GM20431 (cell line): ENCODE results near the gene ZNF112.
"Not testable (repeated sequence)": the region's sequence is repeated elsewhere in the genome, so short reads cannot be mapped to it uniquely, and the experiment has no call there.

Experiments
- in situ Hi-C: fragments of 300-500 bp; cut with MseI, MboI; formaldehyde crosslinking; loops from one replicate; pipeline ENCODE4 v1.15.0; 2020; ENCODE audit warnings: low sequenced_read_pairs; ENCODE audit not compliant: unreplicated experiment

Gene ZNF112

GRCh38 chr19:44356383-44357111 is at the start of gene ZNF112:
TSS of gene ZNF112 (minus strand) at chr19:44356680. CDS start at chr19:44340539, 16,141 bp downstream.
- in situ Hi-C loops = no loop called here

- in situ Hi-C loops = no loop called here
These were observed 44.9 kb upstream of the ZNF112 start, which contains the start of gene ZNF285 for GRCh38 chr19:44401139-44402115. TSS of gene ZNF285 (minus strand) at chr19:44401608. CDS start at chr19:44397213, 4,395 bp downstream.

- in situ Hi-C loops = not testable (repeated sequence)
These were observed 32.8 kb upstream of the ZNF112 start for GRCh38 chr19:44389268-44389667.

DNA sequence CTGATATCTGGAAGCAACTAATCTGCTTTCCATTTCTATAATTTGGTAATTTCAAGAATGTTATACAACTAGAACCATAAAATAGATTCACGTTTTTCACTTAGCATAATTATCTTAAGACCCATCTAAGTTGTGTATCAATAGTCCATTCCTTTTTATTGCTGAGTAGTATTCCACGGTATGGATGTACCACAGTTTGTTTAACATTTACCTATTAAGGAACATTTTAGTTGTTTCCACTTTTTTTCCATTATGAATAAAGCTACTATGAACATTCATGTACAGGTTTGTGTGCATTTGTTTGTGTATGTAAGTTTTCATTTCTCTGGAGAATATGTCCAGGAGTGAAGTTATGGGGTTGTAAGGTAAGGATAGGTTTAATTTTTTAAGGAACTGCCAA is 18.3 kb upstream of the ZNF112 start:
- in situ Hi-C loops = no loop called here

GRCh38 chr19:44371815-44372480 is 15.5 kb upstream of the ZNF112 start:
- in situ Hi-C loops = no loop called here

GRCh38 chr19:44367024-44367423 is 10.5 kb upstream of the ZNF112 start:
- in situ Hi-C loops = no loop called here

GRCh38 chr19:44346556-44346955 is 9.9 kb downstream of the ZNF112 start:
- in situ Hi-C loops = no loop called here

- in situ Hi-C loops = no loop called here
These were observed 10.5 kb downstream of the ZNF112 start for GRCh38 chr19:44345959-44346358.

- in situ Hi-C loops = no loop called here
These were observed 12.2 kb downstream of the ZNF112 start for GRCh38 chr19:44344255-44344654.

- in situ Hi-C loops = no loop called here
These were observed 14.7 kb downstream of the ZNF112 start for GRCh38 chr19:44341794-44342193.

GRCh38 chr19:44334639-44335038 is 21.8 kb downstream of the ZNF112 start:
- in situ Hi-C loops = not testable (repeated sequence)

DNA sequence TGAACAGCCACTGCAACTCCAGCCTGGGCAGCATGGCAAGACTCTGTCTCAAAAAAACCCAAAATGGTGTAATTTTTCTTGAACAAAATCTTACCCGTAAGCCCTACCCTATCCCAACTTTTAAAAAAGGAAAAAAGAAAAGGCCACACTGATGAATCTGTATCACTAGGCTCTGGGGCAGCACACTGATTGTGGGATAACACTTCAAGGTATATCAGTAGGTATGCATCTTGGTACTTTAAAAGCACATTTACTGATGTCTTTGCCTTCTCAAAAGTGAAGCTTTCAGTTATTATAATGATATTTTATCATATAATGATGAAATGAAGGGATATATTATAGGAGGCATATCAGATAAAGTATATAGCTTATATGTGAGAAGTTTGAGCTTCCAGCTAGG is 24.3 kb downstream of the ZNF112 start:
- in situ Hi-C loops = no loop called here

GRCh38 chr19:44315883-44316282 is 40.6 kb downstream of the ZNF112 start:
- in situ Hi-C loops = no loop called here

GRCh38 chr19:44313231-44313630 is 43.2 kb downstream of the ZNF112 start:
- in situ Hi-C loops = no loop called here

DNA sequence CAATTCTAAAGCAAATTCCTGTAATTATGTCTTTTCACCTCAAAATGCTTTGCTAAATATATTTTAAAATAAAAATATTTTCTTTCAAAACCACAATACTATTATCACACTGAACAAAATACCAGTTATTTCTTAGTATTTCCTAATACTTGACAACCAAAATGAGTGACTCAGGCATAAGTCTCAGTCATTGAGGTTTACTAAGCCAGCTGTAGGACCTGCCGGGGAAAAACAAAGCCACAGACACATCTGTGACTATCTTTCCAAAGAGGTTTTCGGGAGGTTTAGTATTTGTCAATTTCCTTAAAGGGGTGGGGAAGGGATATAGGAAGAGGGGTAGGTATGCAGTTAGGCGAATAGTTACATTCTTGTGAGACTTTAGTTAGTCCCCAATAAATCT is 48.5 kb downstream of the ZNF112 start:
- in situ Hi-C loops = no loop called here

- in situ Hi-C loops = no loop called here
These were observed 50.2 kb downstream of the ZNF112 start for GRCh38 chr19:44306283-44306682.

DNA sequence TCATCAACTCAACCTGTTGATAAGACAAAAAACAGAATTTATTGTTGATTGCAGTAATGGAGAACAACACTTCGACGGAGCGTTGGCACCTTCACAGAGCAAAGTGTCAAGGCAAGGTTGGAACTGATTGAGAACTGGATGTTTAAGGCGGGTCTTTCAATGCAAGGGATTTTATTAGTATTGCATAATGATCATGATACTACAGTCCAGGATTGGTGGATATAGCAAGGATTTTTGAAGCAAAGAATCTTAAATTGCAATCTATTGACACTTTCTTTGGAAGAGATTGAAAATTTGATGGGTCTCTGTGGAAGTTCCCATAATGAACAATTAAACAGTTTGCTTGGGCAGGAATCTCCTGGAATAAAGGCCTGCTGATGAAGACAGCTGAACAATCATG is 51.0 kb downstream of the ZNF112 start:
- in situ Hi-C loops = no loop called here

GRCh38 chr19:44304659-44305193 is 51.8 kb downstream of the ZNF112 start, which contains the start of gene ZNF235:
TSS of gene ZNF235 (minus strand) at chr19:44305025. CDS start at chr19:44303404, 1,621 bp downstream.
- in situ Hi-C loops = no loop called here

DNA sequence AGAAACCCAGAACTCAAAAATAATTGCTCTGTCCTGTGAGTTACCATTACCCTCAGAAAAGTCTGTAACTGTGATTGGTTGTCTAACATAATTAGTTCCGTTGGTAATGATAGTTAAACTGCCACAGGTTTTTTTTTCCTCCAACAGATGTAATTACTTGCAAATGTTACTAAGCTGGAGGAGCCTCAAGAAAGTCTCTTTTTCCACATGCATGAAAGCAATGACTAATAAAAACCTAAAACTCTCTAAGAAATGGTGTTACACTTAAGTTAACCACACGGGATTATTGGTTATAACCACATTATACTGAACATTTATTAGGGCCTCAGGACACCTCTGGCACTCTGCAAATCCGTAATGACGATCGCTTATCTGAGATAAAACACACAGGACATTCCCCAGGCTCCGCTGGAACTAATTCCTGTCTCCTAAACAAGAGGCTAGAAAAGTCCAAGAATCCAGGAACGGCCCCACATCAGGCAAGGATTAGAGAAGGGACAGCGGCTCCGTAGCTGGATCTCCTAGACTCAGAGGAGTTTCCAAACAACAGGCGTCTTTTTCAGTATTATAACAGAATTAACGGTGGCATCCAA is 52.4 kb downstream of the ZNF112 start:
- in situ Hi-C loops = no loop called here

DNA sequence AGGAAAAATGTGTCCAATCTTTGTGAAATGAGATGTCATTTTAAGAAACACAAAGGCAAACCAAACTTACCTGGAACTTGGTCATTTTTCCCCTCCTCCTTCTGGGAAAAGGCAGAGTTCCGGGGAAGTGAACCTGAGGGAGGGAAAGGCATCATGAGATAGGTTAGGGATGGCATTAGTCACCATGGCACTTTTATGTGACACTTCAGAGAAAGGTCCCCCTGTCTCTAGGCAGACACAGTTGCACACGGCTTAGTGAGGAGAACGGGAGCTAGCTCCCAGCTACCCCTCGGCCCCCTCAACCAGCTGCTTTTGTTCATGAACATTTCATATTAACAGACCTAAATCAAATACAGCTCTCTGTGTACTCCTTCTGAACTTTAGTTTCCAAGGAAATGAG is 53.2 kb downstream of the ZNF112 start:
- in situ Hi-C loops = no loop called here
